GM12891 (cell line): Measurements from ENCODE around the gene FGGY.

Experiments used
- DNase-seq: peaks from one replicate; pipeline ENCODE4 v3.0.0; 2011; ENCODE audit warnings: low spot score; ENCODE audit not compliant: insufficient read length
- FAIRE-seq: peaks from 2 replicates; lab custom pipeline; 2011; peaks lifted over from hg19 to GRCh38; lab: Jason Lieb, UNC
- PAX5 ChIP-seq: IDR thresholded peaks from 2 replicates; pipeline ENCODE4 v1.6.1; 2011; ENCODE audit warnings: low read length, moderate library complexity, mild to moderate bottlenecking; ENCODE audit not compliant: insufficient read depth, severe bottlenecking
- POLR2A ChIP-seq: IDR thresholded peaks from 2 replicates; pipeline ENCODE4 v1.6.1; 2011; ENCODE audit warnings: low read depth, low read length, control low read depth
- POLR2AphosphoS5 ChIP-seq: IDR thresholded peaks from 2 replicates; pipeline ENCODE4 v1.6.1; 2011; ENCODE audit warnings: low read depth, low read length, control low read depth
- POU2F2 ChIP-seq: IDR thresholded peaks from 2 replicates; pipeline ENCODE4 v1.6.1; 2011; ENCODE audit warnings: low read depth, mild to moderate bottlenecking, control low read depth, low read length, moderate library complexity
- SPI1 ChIP-seq: IDR thresholded peaks from 2 replicates; pipeline ENCODE4 v1.6.1; 2011; ENCODE audit warnings: low read depth, low read length, control low read depth
- TAF1 ChIP-seq: IDR thresholded peaks from 2 replicates; pipeline ENCODE4 v1.6.1; 2011; ENCODE audit warnings: low read depth, low read length, control low read depth

The FGGY gene

DNA sequence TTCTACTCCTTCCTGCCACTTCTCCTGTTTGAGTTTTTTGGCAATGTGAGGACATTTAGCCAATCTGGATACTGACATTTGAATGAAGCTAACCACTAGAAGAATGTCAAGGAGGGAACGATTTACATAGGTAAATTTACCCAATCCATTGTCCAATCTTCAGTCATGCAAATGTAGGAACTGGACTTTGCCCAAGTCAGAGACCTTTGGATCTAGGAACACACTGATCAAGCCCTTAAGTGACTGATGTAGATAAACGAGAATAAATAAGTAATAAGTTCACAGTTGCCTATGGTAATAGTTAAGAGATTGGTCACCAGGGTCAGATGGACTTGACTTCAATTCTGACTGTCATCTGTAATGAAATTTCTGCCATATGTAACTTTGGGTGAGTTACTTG lies 177.6 kb downstream of the FGGY start:
- TF ChIP-seq TAF1 = no peak
- TF ChIP-seq PAX5 = no peak
- no peak for TF ChIP-seq POLR2A
- no peak for TF ChIP-seq POU2F2
- no peak for TF ChIP-seq POLR2AphosphoS5
- TF ChIP-seq SPI1 = no peak
- FAIRE-seq = no peak
- DNase-seq = no peak

- no peak for TF ChIP-seq SPI1
- no peak for TF ChIP-seq POU2F2
- TF ChIP-seq POLR2A = no peak
- no peak for TF ChIP-seq PAX5
- TF ChIP-seq POLR2AphosphoS5 = no peak
- TF ChIP-seq TAF1 = no peak
- no peak for FAIRE-seq
- no peak for DNase-seq
Observed at GRCh38 chr1:59475737-59476136, 178.8 kb downstream of the FGGY start.

- DNase-seq = no peak
- no peak for FAIRE-seq
- TF ChIP-seq SPI1 (no peak), TAF1 (no peak)
Observed at GRCh38 chr1:59477286-59477685, 180.4 kb downstream of the FGGY start.

DNA sequence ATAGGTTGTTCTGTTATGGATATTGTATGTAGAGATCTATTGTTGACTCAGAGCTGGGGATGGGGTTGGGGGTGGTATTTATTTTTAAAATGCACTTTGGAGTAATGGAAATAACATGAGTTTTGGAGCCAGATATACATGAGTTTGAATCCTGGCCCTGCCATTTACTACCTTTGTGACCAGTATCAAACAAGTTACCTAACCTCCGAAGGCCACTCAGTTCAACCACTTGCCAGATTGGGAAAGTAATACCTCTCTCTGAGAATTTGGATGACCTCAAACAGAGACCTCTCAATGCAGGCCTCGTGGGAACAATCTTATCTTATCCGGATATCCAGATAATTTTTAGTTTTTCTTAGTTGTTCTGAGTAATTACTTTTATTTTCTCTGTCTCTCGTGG lies 181.0 kb downstream of the FGGY start:
- no peak for DNase-seq
- TF ChIP-seq POLR2A (no peak), PAX5 (no peak), POU2F2 (no peak), TAF1 (no peak), SPI1 (no peak), POLR2AphosphoS5 (no peak)
- no peak for FAIRE-seq

DNA sequence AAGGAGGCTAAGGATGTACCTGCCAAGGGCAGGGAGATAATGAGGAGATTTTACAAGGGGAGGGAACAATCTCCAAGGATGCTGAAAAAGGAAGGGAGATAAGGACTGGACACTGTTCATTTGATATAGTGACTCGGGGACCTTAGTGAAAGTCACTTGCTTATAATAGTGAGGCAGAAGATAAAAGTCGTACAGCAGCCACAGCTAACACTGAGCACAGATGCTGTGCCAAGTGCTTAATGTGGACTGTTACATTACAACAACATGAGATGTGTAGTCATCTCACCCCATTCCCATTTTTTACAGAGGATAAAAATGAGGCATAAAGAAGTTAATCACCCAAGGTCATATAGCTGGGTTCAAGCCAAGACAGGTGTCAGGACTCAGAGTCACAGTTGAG lies 181.9 kb downstream of the FGGY start:
- DNase-seq = no peak
- no peak for FAIRE-seq
- TF ChIP-seq PAX5 (no peak), POLR2A (no peak), SPI1 (no peak), TAF1 (no peak), POU2F2 (no peak), POLR2AphosphoS5 (no peak)

DNA sequence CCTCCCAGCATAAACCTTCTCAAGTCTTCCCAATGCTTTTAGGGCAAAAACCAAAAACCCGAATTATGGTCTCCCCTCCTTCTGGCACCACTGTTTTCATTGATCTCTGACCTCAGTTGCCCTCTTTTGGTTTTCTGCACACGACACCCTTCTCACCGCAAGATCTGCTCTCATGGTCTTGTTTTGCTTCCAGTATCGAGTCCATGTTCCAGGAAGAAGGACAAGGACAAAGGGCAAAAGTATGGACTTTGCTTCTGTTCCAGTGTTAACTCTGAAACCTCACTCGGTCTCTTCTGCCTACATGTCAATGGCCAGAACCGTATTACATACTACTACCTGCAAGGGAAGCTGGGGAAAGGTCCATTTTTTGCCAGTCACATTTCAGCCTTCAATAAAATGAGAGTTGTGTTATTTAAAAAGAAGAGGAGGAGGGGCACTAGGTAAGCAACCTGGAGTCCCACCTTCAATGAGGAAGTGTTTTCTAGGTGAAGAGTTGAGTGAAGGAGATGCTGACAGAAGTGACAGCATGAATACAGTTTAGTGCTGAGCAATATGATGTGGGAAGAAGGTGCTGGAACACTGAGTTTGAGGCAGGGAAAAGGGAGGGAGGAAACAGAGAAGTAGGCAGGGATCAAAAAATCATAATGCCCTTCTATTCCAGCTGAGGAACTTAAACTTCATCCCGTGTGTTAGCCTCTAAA lies 183.4 kb downstream of the FGGY start:
- FAIRE-seq (no peak), DNase-seq (no peak)
- TF ChIP-seq TAF1 = no peak
- no peak for TF ChIP-seq SPI1
- no peak for TF ChIP-seq PAX5
- TF ChIP-seq POLR2A = no peak
- TF ChIP-seq POU2F2 = no peak
- TF ChIP-seq POLR2AphosphoS5 = no peak

DNA sequence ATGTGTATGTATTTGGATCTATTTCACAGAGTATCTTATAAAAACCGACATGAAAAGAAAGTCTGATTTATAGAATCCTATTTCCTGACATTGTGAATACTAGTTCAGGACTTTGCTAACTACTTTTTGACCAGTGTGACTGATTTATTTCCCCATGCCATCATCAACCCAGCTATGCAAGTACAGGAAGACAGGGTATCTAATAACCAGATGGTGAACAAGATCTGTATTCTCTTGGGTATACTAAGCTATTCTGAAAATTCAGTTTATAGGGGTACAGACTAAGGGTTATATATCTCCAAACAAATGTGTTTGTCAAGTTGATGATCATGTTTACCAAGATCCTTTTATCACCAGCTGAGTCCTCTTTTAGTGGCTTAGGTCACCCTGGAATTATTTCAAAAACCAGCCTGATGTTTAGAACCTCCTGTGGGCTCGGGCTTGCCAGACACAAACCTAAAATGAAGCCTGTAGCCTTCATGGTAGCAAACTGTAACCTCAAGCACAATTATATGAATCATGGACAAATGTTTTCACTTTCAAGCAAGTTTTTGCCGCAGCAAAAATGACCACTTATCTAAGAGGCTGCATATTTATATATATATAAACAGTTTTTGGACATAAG lies 185.1 kb downstream of the FGGY start:
- TF ChIP-seq PAX5 = no peak
- TF ChIP-seq POLR2AphosphoS5 = no peak
- no peak for TF ChIP-seq POLR2A
- no peak for TF ChIP-seq POU2F2
- TF ChIP-seq SPI1 = no peak
- no peak for TF ChIP-seq TAF1
- FAIRE-seq = no peak
- no peak for DNase-seq

DNA sequence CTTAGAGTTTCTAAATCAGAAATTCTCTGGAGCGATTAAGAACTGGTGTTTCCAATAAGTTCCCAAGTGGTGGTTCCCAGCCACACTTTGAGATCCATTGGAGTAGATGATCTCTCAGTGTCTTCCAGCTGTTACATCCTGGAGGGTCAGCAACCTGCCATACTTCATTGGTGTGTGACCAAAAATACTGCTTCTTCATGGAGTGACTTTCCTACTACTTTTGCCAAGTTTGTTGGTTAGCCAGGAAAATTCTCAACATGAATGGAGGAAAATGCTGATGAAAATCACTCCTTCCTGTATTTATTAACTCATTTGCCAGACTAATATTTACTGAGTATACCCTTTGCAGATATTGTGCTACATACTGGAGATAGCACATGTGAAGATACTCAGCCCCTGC lies 186.1 kb downstream of the FGGY start:
- TF ChIP-seq POU2F2 (no peak), TAF1 (no peak), POLR2AphosphoS5 (no peak), POLR2A (no peak), SPI1 (no peak), PAX5 (no peak)
- DNase-seq (no peak), FAIRE-seq (no peak)

DNA sequence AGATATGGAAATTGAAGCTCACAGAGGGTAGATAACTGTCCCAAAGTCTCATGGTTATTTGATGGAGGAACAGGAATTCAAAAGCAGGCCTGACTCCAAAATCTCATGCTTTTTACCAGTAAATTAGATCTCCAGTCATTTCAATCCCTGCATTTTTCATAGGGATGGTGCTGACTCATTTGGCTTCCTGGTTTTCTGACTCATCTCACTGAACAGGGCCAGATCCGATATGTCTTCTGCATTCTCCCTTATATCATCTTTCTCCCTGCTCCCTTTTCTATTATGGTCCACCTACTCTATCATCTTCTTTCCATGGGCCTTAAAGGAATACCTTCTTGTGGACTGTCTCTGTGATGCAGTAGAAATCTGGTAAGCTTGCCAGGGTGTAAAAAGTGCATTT lies 187.2 kb downstream of the FGGY start:
- DNase-seq = no peak
- no peak for FAIRE-seq
- TF ChIP-seq TAF1 (no peak), SPI1 (no peak), POLR2A (no peak), POLR2AphosphoS5 (no peak), POU2F2 (no peak), PAX5 (no peak)

DNA sequence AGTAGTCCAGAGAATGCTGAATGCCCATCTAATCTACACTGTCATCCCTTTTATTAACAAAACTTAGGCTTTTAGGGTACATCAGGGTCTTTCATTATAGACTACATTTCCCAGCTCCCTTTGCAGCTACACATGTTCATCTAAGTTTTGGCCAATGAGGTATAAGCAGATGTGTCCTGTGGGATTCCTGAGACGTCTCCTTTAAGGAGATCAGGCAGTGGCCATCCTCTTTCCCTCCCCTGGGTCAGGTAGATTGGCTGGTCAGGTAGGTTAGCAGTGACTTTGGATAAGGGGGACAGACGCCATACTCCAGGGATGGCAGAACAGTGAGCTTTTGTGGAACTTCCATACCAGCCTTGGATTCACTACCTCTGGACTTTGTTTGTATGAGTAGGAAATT lies 188.3 kb downstream of the FGGY start:
- DNase-seq (no peak), FAIRE-seq (no peak)
- TF ChIP-seq PAX5 (no peak), POU2F2 (no peak), POLR2A (no peak), SPI1 (no peak), TAF1 (no peak), POLR2AphosphoS5 (no peak)
